ENCODE data around the gene SENP3. TPM values are rescaled to one million over a fixed set of nuclear protein-coding genes. Genes with fewer than 3 reads are reported as not detected.
"Not testable (repeated sequence)": the region's sequence is repeated elsewhere in the genome, so short reads cannot be mapped to it uniquely, and the experiment has no call there.

The SENP3 gene
- total and polyA plus RNA-seq, 2 of the 13 experiments (the other 11 are each of a cell fraction or from before 2014, with no cell fraction given) = 55.8 to 75.4 TPM

DNA sequence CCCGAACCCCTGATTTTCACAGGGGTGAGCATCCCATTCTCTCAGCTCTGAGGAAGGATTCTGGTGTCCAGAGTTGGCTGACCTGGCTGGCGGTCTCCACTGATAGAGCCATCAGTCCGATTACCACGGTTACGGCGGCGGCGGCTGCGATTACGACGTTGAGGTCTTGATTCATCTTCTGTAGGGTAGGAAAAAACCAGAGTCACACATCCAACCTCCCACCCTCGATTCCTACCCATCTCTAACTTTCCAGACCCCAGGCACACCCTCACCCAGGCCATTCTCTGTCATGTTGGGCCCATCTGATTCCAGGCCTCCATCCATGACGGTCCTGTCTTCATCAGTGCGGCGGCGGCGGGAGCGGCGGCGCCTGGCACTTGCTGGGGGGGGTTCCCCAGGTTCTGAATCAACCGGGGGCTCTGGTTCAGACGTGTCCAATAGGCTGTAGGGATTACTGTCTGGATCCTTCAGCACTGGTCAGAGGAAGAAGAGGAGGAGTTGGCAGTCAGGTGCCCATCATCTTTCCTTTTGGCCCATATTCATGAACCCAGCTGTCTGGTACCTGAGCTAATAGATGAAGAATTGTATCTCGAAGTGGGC, 30.8 kb downstream of the SENP3 start:
- Histone ChIP-seq H3K79me2 (ENCODE audit: insufficient read depth, low read length) (no peaks in the 10 kb centered on the region), H3K4me2 (ENCODE audit: low read depth, low read length) (no peak overlapping the region), H4K20me1 (ENCODE audit: insufficient read depth, low read length) (no peaks in the 10 kb centered on the region), H3K4me3 (replicated peaks in 1 of 3; ENCODE audit: insufficient read depth in 1 of 3, low read depth in 2 of 3, low read length in 3 of 3) (no peak overlapping the region), H3K27ac (ENCODE audit: extremely low read length, insufficient read depth, low read length) (no peak overlapping the region), H2AFZ (ENCODE audit: low read length) (no peak overlapping the region), H3K27me3 (ENCODE audit: control insufficient read depth in 1 of 2, insufficient read depth in 2 of 2, low read length in 2 of 2) (no peaks in the 10 kb centered on the region), H3K9me3 (ENCODE audit: low read length) (no peaks in the 10 kb centered on the region), H3K36me3 (replicated peaks in 1 of 2; ENCODE audit: control insufficient read depth in 1 of 2, insufficient read depth in 2 of 2, low read length in 2 of 2) (peaks cover 41 to 72% of the 10 kb centered on the region in 2 experiments), H3K4me1 (ENCODE audit: insufficient read depth, low read length) (no peaks in the 10 kb centered on the region), H3K9ac (ENCODE audit: insufficient read depth, low read depth, low read length) (no peak overlapping the region)
- DNase-seq (ENCODE audit: low spot score) (no peak), ATAC-seq (no peak), FAIRE-seq (no peak)
- in situ Hi-C loops (cut with HindIII; ENCODE audit: extremely low pct_ligation_motif_present, low pct_unique_long_range_greater_than_20kb) (no loop called here), intact Hi-C loops (cut with micrococcal nuclease; ENCODE audit: unreplicated experiment) (no loop called here)
- POLR2A ChIA-PET = interaction anchor here (1.4 kb wide), 1 partner anchor 9 kb away, joined by 3 read pairs; the partner anchor contains the start of gene MPDU1
- TSS peak; percentile 43 for BruUV-seq (replicated peaks)
- 97% methylated on average over 15 of the region's 23 CpGs for WGBS (ENCODE audit: low lambda C conversion rate)
- TF ChIP-seq ZNF235 (CRISPR knock-in tag; IDR thresholded peaks at IDR 0.05; ENCODE audit: borderline replicate concordance) (no peak), AGO2 (optimal IDR thresholded peaks at IDR 0.05; ENCODE audit: low read depth, low read length) (peak; percentile 21)
- CTCF ChIA-PET (ENCODE audit: low intra/inter-chr PET ratio, low total read pairs) = no interaction called here

DNA sequence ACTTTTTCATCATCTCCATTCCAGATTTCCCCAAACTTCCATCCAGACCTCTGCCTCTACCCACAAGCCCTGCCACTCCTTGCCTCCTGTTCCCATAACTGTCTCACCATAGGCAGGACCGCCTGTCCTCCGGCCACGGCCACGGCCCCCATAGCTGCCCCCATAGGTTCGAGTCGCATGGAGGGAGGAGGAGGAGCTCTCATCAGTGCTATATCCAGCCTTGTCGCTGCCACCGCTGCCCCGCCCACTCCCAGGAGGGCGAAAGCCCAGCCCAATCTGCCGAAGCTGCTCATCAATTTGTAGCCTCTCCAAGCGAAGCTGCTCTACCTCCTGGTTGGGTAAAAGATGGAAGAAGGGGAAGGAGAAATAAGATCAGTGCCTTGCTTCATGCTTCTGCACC, 31.6 kb downstream of the SENP3 start:
- H3K27ac ChIP-seq (ENCODE audit: extremely low read length, insufficient read depth, low read length) = no peak overlapping the region
- H3K4me1 ChIP-seq (ENCODE audit: insufficient read depth, low read length) = no peaks in the 10 kb centered on the region
- H3K4me2 ChIP-seq (ENCODE audit: low read depth, low read length) = no peak overlapping the region
- BruUV-seq (replicated peaks) = no TSS peak
- ATAC-seq = no peak
- H3K9ac ChIP-seq (ENCODE audit: insufficient read depth, low read depth, low read length) = no peak overlapping the region
- ChIA-PET CTCF (ENCODE audit: low intra/inter-chr PET ratio, low total read pairs) (no interaction called here), POLR2A (interaction anchor here (1.4 kb wide), 1 partner anchor 10 kb away, joined by 3 read pairs; the partner anchor contains the start of gene MPDU1)
- DNase-seq (ENCODE audit: low spot score) = no peak
- no peak for TF ChIP-seq MBNL3 (CRISPR knock-in tag; conservative IDR thresholded peaks at IDR 0.05)
- no peak for TF ChIP-seq ZNF331 (CRISPR knock-in tag; IDR thresholded peaks at IDR 0.05)
- TF ChIP-seq, protein P1, sequence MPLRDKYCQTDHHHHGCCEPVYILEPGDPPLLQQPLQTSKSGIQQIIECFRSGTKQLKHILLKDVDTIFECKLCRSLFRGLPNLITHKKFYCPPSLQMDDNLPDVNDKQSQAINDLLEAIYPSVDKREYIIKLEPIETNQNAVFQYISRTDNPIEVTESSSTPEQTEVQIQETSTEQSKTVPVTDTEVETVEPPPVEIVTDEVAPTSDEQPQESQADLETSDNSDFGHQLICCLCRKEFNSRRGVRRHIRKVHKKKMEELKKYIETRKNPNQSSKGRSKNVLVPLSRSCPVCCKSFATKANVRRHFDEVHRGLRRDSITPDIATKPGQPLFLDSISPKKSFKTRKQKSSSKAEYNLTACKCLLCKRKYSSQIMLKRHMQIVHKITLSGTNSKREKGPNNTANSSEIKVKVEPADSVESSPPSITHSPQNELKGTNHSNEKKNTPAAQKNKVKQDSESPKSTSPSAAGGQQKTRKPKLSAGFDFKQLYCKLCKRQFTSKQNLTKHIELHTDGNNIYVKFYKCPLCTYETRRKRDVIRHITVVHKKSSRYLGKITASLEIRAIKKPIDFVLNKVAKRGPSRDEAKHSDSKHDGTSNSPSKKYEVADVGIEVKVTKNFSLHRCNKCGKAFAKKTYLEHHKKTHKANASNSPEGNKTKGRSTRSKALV (CRISPR knock-in tag; IDR thresholded peaks at IDR 0.05) = no peak
- TF ChIP-seq YEATS4 (CRISPR knock-in tag; IDR thresholded peaks at IDR 0.05; ENCODE audit: borderline replicate concordance) = no peak
- no peak for TF ChIP-seq PAWR (CRISPR knock-in tag; IDR thresholded peaks at IDR 0.05; ENCODE audit: borderline replicate concordance)
- no peak for TF ChIP-seq ZNF274 (CRISPR knock-in tag; IDR thresholded peaks at IDR 0.05)
- no peak for TF ChIP-seq TBL1XR1 (IDR thresholded peaks at IDR 0.05; ENCODE audit: borderline replicate concordance, low read length, partially characterized antibody)
- no peak for TF ChIP-seq ZNF550 (CRISPR knock-in tag; IDR thresholded peaks at IDR 0.05; ENCODE audit: borderline replicate concordance)
- no peak for TF ChIP-seq ZNF124 (CRISPR knock-in tag; IDR thresholded peaks at IDR 0.05)
- H2AFZ ChIP-seq (ENCODE audit: low read length) = no peak overlapping the region
- peaks cover 39 to 67% of the 10 kb centered on the region in 2 experiments for H3K36me3 ChIP-seq (replicated peaks in 1 of 2; ENCODE audit: control insufficient read depth in 1 of 2, insufficient read depth in 2 of 2, low read length in 2 of 2)
- H4K20me1 ChIP-seq (ENCODE audit: insufficient read depth, low read length) = no peaks in the 10 kb centered on the region
- no peaks in the 10 kb centered on the region for H3K9me3 ChIP-seq (ENCODE audit: low read length)
- FAIRE-seq = no peak
- intact Hi-C loops (cut with micrococcal nuclease; ENCODE audit: unreplicated experiment) = no loop called here
- no peak overlapping the region for H3K4me3 ChIP-seq (replicated peaks in 1 of 3; ENCODE audit: insufficient read depth in 1 of 3, low read depth in 2 of 3, low read length in 3 of 3)
- H3K27me3 ChIP-seq (ENCODE audit: control insufficient read depth in 1 of 2, insufficient read depth in 2 of 2, low read length in 2 of 2) = no peaks in the 10 kb centered on the region
- in situ Hi-C loops (cut with HindIII; ENCODE audit: extremely low pct_ligation_motif_present, low pct_unique_long_range_greater_than_20kb) = no loop called here
- no peaks in the 10 kb centered on the region for H3K79me2 ChIP-seq (ENCODE audit: insufficient read depth, low read length)
- 97% methylated on average over 12 of the region's 12 CpGs for WGBS (ENCODE audit: low lambda C conversion rate)

DNA sequence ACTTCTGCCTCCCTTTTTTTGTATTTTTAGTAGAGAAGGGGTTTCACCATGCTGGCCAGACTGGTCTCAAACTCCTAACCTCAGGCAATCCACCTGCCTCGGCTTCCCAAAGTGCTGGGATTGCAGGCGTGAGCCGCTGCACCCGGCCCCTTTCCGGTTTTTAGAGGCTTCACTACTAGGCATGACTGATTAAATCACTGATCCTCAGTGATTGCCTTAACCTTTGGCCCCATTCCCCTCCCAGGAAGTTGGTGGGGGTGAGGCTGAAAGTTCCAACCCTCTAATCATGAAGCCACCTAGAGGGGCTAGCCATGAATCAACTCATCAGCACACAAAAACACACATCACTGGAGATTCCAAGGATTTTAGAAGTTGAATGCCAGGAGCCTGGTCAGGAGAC, 35.8 kb downstream of the SENP3 start:
- H3K36me3 ChIP-seq (replicated peaks in 1 of 2; ENCODE audit: control insufficient read depth in 1 of 2, insufficient read depth in 2 of 2, low read length in 2 of 2) = peaks cover 39 to 76% of the 10 kb centered on the region in 2 experiments
- CTCF ChIA-PET (ENCODE audit: low intra/inter-chr PET ratio, low total read pairs); DNase-seq (ENCODE audit: low spot score); H3K4me1 ChIP-seq (ENCODE audit: insufficient read depth, low read length); H3K4me2 ChIP-seq (ENCODE audit: low read depth, low read length); H2AFZ ChIP-seq (ENCODE audit: low read length); intact Hi-C loops (cut with micrococcal nuclease; ENCODE audit: unreplicated experiment); H3K27me3 ChIP-seq (ENCODE audit: control insufficient read depth in 1 of 2, insufficient read depth in 2 of 2, low read length in 2 of 2); H3K9ac ChIP-seq (ENCODE audit: insufficient read depth, low read depth, low read length); H4K20me1 ChIP-seq (ENCODE audit: insufficient read depth, low read length); POLR2A ChIA-PET; H3K4me3 ChIP-seq (replicated peaks in 1 of 3; ENCODE audit: insufficient read depth in 1 of 3, low read depth in 2 of 3, low read length in 3 of 3); H3K27ac ChIP-seq (ENCODE audit: extremely low read length, insufficient read depth, low read length); in situ Hi-C loops (cut with HindIII; ENCODE audit: extremely low pct_ligation_motif_present, low pct_unique_long_range_greater_than_20kb); ATAC-seq; BruUV-seq (replicated peaks); H3K9me3 ChIP-seq (ENCODE audit: low read length); H3K79me2 ChIP-seq (ENCODE audit: insufficient read depth, low read length): not testable (repeated sequence)
- 98% methylated on average over 5 of the region's 5 CpGs for WGBS (ENCODE audit: low lambda C conversion rate)
- FAIRE-seq = peak; percentile 84
